ENCODE measurements around the gene MRPS33. TPM values are rescaled to one million over a fixed set of nuclear protein-coding genes. Genes with fewer than 3 reads are reported as not detected.
"Not testable (repeated sequence)": the region's sequence is repeated elsewhere in the genome, so short reads cannot be mapped to it uniquely, and the experiment has no call there.

The MRPS33 gene
- total RNA-seq, 2 donors from 2014 or later = 30.0 to 43.0 TPM

GRCh38 chr7:141045842-141046620 lies 31.3 kb upstream of the MRPS33 start:
- WGBS = 82% methylated on average over 7 of the region's 7 CpGs
- H3K36me3 ChIP-seq = no peaks in the 10 kb centered on the region
- no peaks in the 10 kb centered on the region for H3K9me3 ChIP-seq
- intact Hi-C loops (cut with DNase I) = no loop called here
- TF ChIP-seq POLR2AphosphoS5 (IDR thresholded peaks at IDR 0.05) (no peak), POLR2A (IDR thresholded peaks at IDR 0.05) (no peak), CTCF (IDR thresholded peaks at IDR 0.05) (no peak)
- H3K27me3 ChIP-seq (replicated peaks; ENCODE audit: insufficient read depth) = no peaks in the 10 kb centered on the region
- H3K27ac ChIP-seq = no peak overlapping the region
- no peak for DNase-seq (ENCODE audit: low spot score)
- H3K4me3 ChIP-seq = no peak overlapping the region
- H3K4me1 ChIP-seq (replicated peaks) = no peaks in the 10 kb centered on the region

- TF ChIP-seq POLR2A (IDR thresholded peaks at IDR 0.05) = no peak
- no peak for TF ChIP-seq POLR2AphosphoS5 (IDR thresholded peaks at IDR 0.05)
- intact Hi-C loops (cut with DNase I) = no loop called here
- no peak overlapping the region for H3K4me3 ChIP-seq
- no peak for DNase-seq (ENCODE audit: low spot score)
- H3K27ac ChIP-seq = no peak overlapping the region
- no peaks in the 10 kb centered on the region for H3K9me3 ChIP-seq
- no peaks in the 10 kb centered on the region for H3K4me1 ChIP-seq (replicated peaks)
- no peaks in the 10 kb centered on the region for H3K27me3 ChIP-seq (replicated peaks; ENCODE audit: insufficient read depth)
- WGBS = 51% methylated on average over 7 of the region's 7 CpGs
- no peaks in the 10 kb centered on the region for H3K36me3 ChIP-seq
These were observed 30.5 kb upstream of the MRPS33 start for GRCh38 chr7:141045126-141045841.

- no peaks in the 10 kb centered on the region for H3K4me1 ChIP-seq (replicated peaks)
- H3K4me3 ChIP-seq = no peak overlapping the region
- no peak for DNase-seq (ENCODE audit: low spot score)
- no peaks in the 10 kb centered on the region for H3K36me3 ChIP-seq
- H3K27ac ChIP-seq = no peak overlapping the region
- intact Hi-C loops (cut with DNase I) = no loop called here
- H3K27me3 ChIP-seq (replicated peaks; ENCODE audit: insufficient read depth) = no peaks in the 10 kb centered on the region
- no peak for TF ChIP-seq POLR2A (IDR thresholded peaks at IDR 0.05)
- TF ChIP-seq POLR2AphosphoS5 (IDR thresholded peaks at IDR 0.05) = no peak
- TF ChIP-seq CTCF (IDR thresholded peaks at IDR 0.05) = no peak
- no peaks in the 10 kb centered on the region for H3K9me3 ChIP-seq
- WGBS = 87% methylated on average over 4 of the region's 4 CpGs
These were observed 28.9 kb upstream of the MRPS33 start for GRCh38 chr7:141043616-141044015.

GRCh38 chr7:141042222-141043193 lies 27.8 kb upstream of the MRPS33 start:
- Histone ChIP-seq H3K4me3 (no peak overlapping the region), H3K9me3 (no peaks in the 10 kb centered on the region), H3K27me3 (replicated peaks; ENCODE audit: insufficient read depth) (no peaks in the 10 kb centered on the region), H3K27ac (no peak overlapping the region), H3K36me3 (no peaks in the 10 kb centered on the region), H3K4me1 (replicated peaks) (no peaks in the 10 kb centered on the region)
- WGBS = 83% methylated on average over 14 of the region's 14 CpGs
- peak; percentile 22 for DNase-seq (ENCODE audit: low spot score)
- intact Hi-C loops (cut with DNase I) = no loop called here
- TF ChIP-seq POLR2A (IDR thresholded peaks at IDR 0.05) (no peak), POLR2AphosphoS5 (IDR thresholded peaks at IDR 0.05) (peak; percentile 50)

DNA sequence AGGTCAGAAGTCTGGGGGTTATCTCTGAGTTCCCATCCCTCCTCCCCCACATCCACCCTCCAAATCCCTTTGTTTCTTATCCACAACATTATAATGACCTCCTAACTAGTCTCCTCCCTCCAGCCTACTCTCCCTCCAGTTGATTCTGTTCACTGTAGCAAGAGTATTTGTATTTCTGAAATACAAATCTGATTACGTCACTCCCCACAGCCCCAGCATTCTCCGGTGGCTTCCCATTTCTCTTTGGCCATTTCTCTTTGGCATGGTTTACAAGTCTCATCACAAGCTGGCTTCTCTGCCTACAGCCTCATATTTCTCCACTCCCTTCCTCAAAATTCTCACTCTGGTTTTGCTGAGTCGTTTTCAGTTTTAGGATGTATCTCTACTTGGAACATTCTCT lies 24.6 kb upstream of the MRPS33 start:
- Histone ChIP-seq H3K27me3 (replicated peaks; ENCODE audit: insufficient read depth) (no peaks in the 10 kb centered on the region), H3K9me3 (no peaks in the 10 kb centered on the region), H3K36me3 (no peaks in the 10 kb centered on the region), H3K4me1 (replicated peaks) (no peaks in the 10 kb centered on the region), H3K4me3 (no peak overlapping the region), H3K27ac (no peak overlapping the region)
- TF ChIP-seq CTCF (IDR thresholded peaks at IDR 0.05) (no peak), POLR2AphosphoS5 (IDR thresholded peaks at IDR 0.05) (no peak), POLR2A (IDR thresholded peaks at IDR 0.05) (no peak)
- intact Hi-C loops (cut with DNase I) = no loop called here
- WGBS = 53% methylated on average over 3 of the region's 3 CpGs
- DNase-seq (ENCODE audit: low spot score) = no peak

DNA sequence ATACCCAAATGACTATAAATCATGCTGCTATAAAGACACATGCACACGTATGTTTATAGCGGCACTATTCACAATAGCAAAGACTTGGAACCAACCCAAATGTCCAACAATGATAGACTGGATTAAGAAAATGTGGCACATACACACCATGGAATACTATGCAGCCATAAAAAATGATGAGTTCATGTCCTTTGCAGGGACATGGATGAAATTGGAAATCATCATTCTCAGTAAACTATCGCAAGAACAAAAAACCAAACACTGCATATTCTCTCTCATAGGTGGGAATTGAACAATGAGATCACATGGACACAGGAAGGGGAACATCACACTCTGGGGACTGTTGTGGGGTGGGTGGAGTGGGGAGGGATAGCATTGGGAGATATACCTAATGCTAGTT lies 23.3 kb upstream of the MRPS33 start:
- intact Hi-C loops (cut with DNase I); DNase-seq (ENCODE audit: low spot score): not testable (repeated sequence)
- WGBS = 87% methylated on average over 3 of the region's 3 CpGs

More for the DNA sequence above, 23.3 kb upstream of the MRPS33 start:
- H3K27ac ChIP-seq; H3K36me3 ChIP-seq; H3K4me1 ChIP-seq (replicated peaks); H3K27me3 ChIP-seq (replicated peaks; ENCODE audit: insufficient read depth); H3K9me3 ChIP-seq; H3K4me3 ChIP-seq: not testable (repeated sequence)
